Karpas-422 (cell line): ENCODE measurements around the gene NAA60. TPM values are rescaled to one million over a fixed set of nuclear protein-coding genes. Genes with fewer than 3 reads are reported as not detected.
A peak's percentile ranks its signal among the peaks of the same experiment; 100 is the strongest.

Source experiments
- DNase-seq: peaks from one replicate; pipeline ENCODE4 v3.0.0-alpha.2; 2015
- H2AFZ ChIP-seq: fragments of 200-600 bp; sonication (generic); 2 replicates; pipeline ENCODE4 v1.6.1; 2014; ENCODE audit warnings: antibody characterized with exemption, low read length, mixed read lengths
- H3K27ac ChIP-seq: fragments of 200-600 bp; sonication (generic); 2 replicates; pipeline ENCODE4 v1.5.1; 2014; ENCODE audit warnings: mild to moderate bottlenecking, low read length, moderate library complexity
- H3K27me3 ChIP-seq: fragments of 200-600 bp; sonication (generic); 2 replicates; pipeline ENCODE4 v1.6.1; 2014; ENCODE audit warnings: low read length, mixed read lengths
- H3K36me3 ChIP-seq: fragments of 200-600 bp; sonication (generic); 2 replicates; pipeline ENCODE4 v1.6.1; 2014; ENCODE audit warnings: low read length, mixed read lengths; ENCODE audit not compliant: insufficient read depth
- H3K4me1 ChIP-seq: fragments of 200-600 bp; sonication (generic); 2 replicates; pipeline ENCODE4 v1.6.1; 2014; ENCODE audit warnings: mild to moderate bottlenecking, low read length, mixed read lengths
- H3K4me2 ChIP-seq: fragments of 200-600 bp; sonication (generic); 2 replicates; pipeline ENCODE4 v1.6.1; 2014; ENCODE audit warnings: low read length, low read depth, mild to moderate bottlenecking; ENCODE audit not compliant: poor library complexity, severe bottlenecking
- H3K4me3 ChIP-seq: fragments of 200-600 bp; sonication (generic); 2 replicates; pipeline ENCODE4 v1.5.1; 2014; ENCODE audit warnings: mild to moderate bottlenecking, antibody characterized with exemption, low read length, mixed read lengths
- H3K79me2 ChIP-seq: fragments of 200-600 bp; sonication (generic); 2 replicates; pipeline ENCODE4 v1.6.1; 2014; ENCODE audit warnings: mild to moderate bottlenecking, low read length, mixed read lengths
- H3K9ac ChIP-seq: fragments of 200-600 bp; sonication (generic); 2 replicates; pipeline ENCODE4 v1.6.0; 2014; ENCODE audit warnings: low read length
- H3K9me2 ChIP-seq: fragments of 200-600 bp; sonication (generic), shearing (Covaris generic); replicated peaks from 2 replicates; pipeline ENCODE4 v1.6.0; 2014; ENCODE audit warnings: mild to moderate bottlenecking, low read length, moderate library complexity; ENCODE audit not compliant: insufficient read depth
- H3K9me3 ChIP-seq: fragments of 300-700, 200-600 bp; sonication (generic); 2 replicates; pipeline ENCODE4 v1.6.1; 2014; ENCODE audit warnings: low read length, mixed read lengths
- H4K20me1 ChIP-seq: fragments of 200-600 bp; sonication (generic); 2 replicates; pipeline ENCODE4 v1.6.1; 2014; ENCODE audit warnings: mild to moderate bottlenecking, antibody characterized with exemption, low read length, low read depth; ENCODE audit not compliant: insufficient read depth
- total RNA-seq: library from RNA; depleted of rRNA; stranded (reverse); fragments of >200 nt; shearing (Covaris generic); gene quantifications from 2 replicates; pipeline ENCODE4 v1.2.3, GENCODE V29; 2014; ENCODE audit warnings: low replicate concordance; rRNA removed

NAA60 gene
- total RNA-seq: 15.1 and 18.4 TPM in 2 replicates

GRCh38 chr16:3443108-3444031, at the start of gene NAA60, which contains the start of gene ZNF597:
NAA60 (plus strand) TSS chr16:3443680; CDS start chr16:3476228, 32,548 bp downstream.
ZNF597 (minus strand) TSS chr16:3443504; CDS start chr16:3443153, 351 bp downstream.
- Histone ChIP-seq H3K4me2 (peak within 1 kb of the TSS; percentile 55), H3K9ac (peak within 1 kb of the TSS; percentile 68), H3K4me1 (peaks cover 9% of the 10 kb centered on the region; the same call in 1 of the 2 replicates), H3K9me2 (no peaks in the 10 kb centered on the region), H3K27me3 (no peaks in the 10 kb centered on the region), H3K4me3 (peak within 1 kb of the TSS; percentile 68), H3K79me2 (peaks cover 27% of the 10 kb centered on the region), H3K9me3 (no peaks in the 10 kb centered on the region), H3K27ac (no peak within 1 kb of the TSS), H2AFZ (no peak within 1 kb of the TSS), H4K20me1 (no peaks in the 10 kb centered on the region), H3K36me3 (peaks cover 6% of the 10 kb centered on the region)
- peak; percentile 94 for DNase-seq

- H3K4me1 ChIP-seq: peaks cover 8% of the 10 kb centered on the region
- peak overlapping the region; percentile 79 for H3K4me2 ChIP-seq
- H3K79me2 ChIP-seq: peaks cover 78% of the 10 kb centered on the region
These were observed 43.1 kb upstream of the NAA60 start for GRCh38 chr16:3400446-3400778.

DNA sequence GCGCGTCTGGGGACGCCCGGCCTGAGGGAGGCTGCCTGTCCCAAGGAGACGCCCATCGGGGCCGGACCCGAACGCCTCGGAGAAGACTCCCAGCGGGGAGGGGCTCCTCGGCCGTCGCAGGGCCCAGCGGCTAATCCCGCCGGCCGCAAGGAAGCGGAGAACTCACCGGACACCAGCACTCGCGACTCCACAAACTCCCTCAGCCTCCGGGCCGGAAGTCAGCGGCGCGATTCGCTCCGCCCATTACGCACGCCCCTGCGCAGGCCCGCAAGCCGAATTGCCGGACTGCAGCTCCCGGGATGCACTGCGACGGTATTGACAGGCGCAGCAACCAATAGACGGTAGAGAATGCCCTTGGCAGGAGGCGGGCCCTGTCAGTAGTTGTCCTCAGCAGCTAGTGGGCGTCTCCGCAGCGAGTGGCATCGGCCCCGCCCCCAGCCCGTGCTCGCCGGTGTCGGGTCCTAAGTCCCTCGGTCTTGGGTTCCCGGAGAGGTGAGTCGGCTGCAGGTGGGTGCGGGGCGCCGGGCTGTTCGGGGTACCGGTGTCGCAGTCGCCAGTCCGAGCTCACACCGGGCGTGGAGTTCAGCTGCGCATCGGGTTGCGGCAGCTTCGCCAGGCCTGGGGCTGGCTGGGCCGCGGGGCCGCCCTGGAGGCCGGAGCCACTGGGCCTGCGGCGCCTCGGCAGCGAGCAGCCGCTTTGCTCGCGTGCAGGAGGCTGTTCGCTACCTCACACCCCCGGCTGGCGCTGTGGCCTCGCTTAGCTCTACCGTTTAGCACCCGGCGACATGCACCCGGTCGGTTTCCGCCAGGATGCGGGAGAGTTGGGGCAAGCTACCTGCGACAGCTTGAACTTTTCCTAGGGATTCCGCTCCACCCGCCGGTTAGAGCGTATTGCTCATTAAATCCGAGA, 42.4 kb upstream of the NAA60 start, which contains the start of the genes ZNF174 and ZSCAN32:
Gene ZNF174, plus strand, starts transcription at position 437 of the 910 bp plus-strand sequence. CDS start 790 bp downstream, outside the sequence.
Gene ZSCAN32, minus strand, starts transcription at position 226 of the 910 bp plus-strand sequence. CDS start 3,447 bp downstream, outside the sequence.
- peak; percentile 99 for DNase-seq
- H2AFZ ChIP-seq: peak within 1 kb of the TSS; percentile 4; the same call in 1 of the 2 replicates
- H3K27ac ChIP-seq: peak within 1 kb of the TSS; percentile 6
- peaks cover 8% of the 10 kb centered on the region for H3K4me1 ChIP-seq
- H3K4me2 ChIP-seq: peak within 1 kb of the TSS; percentile 79
- H3K27me3 ChIP-seq: no peaks in the 10 kb centered on the region
- peaks cover 63% of the 10 kb centered on the region for H3K36me3 ChIP-seq
- no peaks in the 10 kb centered on the region for H3K9me2 ChIP-seq
- H3K9ac ChIP-seq: peak within 1 kb of the TSS; percentile 77
- H3K79me2 ChIP-seq: peaks cover 72% of the 10 kb centered on the region
- peaks cover 36% of the 10 kb centered on the region for H3K9me3 ChIP-seq
- no peaks in the 10 kb centered on the region for H4K20me1 ChIP-seq
- H3K4me3 ChIP-seq: peak within 1 kb of the TSS; percentile 88

More at GRCh38 chr16:3400446-3400778, 43.1 kb upstream of the NAA60 start:
- Histone ChIP-seq H3K9me3 (peaks cover 33% of the 10 kb centered on the region), H3K36me3 (peaks cover 63% of the 10 kb centered on the region), H3K9me2 (no peaks in the 10 kb centered on the region), H3K9ac (peak overlapping the region; percentile 77), H3K27ac (no peak overlapping the region; the same call in 1 of the 2 replicates), H3K27me3 (no peaks in the 10 kb centered on the region), H3K4me3 (peak overlapping the region; percentile 88), H4K20me1 (no peaks in the 10 kb centered on the region), H2AFZ (no peak overlapping the region)
- DNase-seq: no peak

GRCh38 chr16:3401719-3402397, 41.6 kb upstream of the NAA60 start:
- Histone ChIP-seq H3K27me3 (no peaks in the 10 kb centered on the region), H3K4me3 (peak overlapping the region; percentile 88)

DNA sequence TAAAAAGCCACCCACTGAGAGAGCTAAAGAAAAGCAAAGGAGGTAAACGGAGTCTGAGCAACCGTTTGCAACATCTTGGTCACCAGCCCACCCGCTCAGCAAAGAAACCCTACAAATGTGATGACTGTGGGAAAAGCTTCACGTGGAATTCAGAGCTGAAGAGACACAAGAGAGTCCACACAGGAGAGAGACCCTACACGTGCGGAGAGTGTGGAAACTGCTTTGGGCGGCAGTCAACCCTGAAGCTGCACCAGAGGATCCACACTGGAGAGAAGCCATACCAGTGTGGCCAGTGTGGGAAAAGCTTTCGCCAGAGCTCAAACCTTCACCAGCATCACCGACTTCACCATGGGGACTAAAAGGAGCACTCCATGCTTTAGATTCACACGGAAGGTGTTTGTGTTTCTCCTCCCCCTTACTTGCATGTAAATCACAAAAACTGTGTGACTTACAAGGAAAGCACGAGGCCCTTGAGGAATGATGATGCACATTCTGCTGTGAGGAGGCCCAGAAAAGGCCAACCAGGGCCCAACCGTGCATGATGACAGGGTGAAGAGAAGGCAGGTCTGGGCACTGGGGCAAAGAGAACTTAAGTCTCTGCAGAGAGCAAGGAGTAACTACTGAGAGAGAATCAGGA, 34.8 kb upstream of the NAA60 start:
- peaks cover 51% of the 10 kb centered on the region for H3K9me3 ChIP-seq
- no peak overlapping the region for H2AFZ ChIP-seq
- H3K27me3 ChIP-seq: no peaks in the 10 kb centered on the region
- no peak overlapping the region for H3K4me3 ChIP-seq
- H3K9ac ChIP-seq: no peak overlapping the region
- no peaks in the 10 kb centered on the region for H4K20me1 ChIP-seq
- DNase-seq: no peak
- H3K27ac ChIP-seq: no peak overlapping the region
- H3K36me3 ChIP-seq: peaks cover 57% of the 10 kb centered on the region
- no peaks in the 10 kb centered on the region for H3K4me1 ChIP-seq
- H3K4me2 ChIP-seq: no peak overlapping the region
- H3K79me2 ChIP-seq: peaks cover 8% of the 10 kb centered on the region; the same call in 1 of the 2 replicates
- no peaks in the 10 kb centered on the region for H3K9me2 ChIP-seq

More at GRCh38 chr16:3401719-3402397, 41.6 kb upstream of the NAA60 start:
- Histone ChIP-seq H3K4me1 (peaks cover 8% of the 10 kb centered on the region), H3K79me2 (peaks cover 63% of the 10 kb centered on the region), H3K9me2 (no peaks in the 10 kb centered on the region), H3K36me3 (peaks cover 63% of the 10 kb centered on the region), H3K4me2 (peak overlapping the region; percentile 69), H2AFZ (0 out of 2 replicates have a peak overlapping the region, but pooled peaks have one; percentile 4), H3K9ac (peak overlapping the region; percentile 73), H4K20me1 (no peaks in the 10 kb centered on the region), H3K27ac (peak overlapping the region; percentile 6), H3K9me3 (peaks cover 41% of the 10 kb centered on the region)
- DNase-seq: peak; percentile 63

DNA sequence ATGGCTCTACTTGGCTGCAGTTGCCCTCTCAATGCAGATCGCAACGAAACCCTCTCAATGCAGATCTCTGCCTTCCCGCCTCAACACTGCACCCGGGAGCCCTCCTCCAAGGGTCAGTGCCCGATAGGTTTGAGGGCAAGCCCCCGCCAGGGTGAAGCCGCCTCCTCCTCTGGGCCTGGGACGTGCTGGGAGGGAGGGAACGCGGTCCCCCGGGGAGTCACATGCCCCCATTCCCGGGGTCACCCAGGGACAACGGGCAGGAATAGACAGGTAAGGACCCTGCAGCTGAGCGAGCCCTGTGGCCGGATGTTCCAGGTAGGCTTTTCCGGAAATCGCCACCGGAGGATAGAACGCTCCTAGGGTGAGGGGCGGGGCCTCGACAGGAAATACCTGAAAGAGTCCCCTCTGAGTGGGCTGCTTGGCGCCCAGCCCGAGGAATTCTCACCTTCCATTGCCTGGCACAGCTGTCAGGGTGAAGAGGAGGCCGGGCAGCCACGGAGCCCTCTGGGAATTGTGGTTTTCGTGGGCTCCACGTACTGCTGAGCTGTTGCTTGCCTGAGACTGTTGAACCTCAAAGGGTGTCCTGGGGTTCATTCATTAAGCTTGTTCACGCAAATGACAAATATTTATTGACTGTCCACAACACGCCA, 29.6 kb upstream of the NAA60 start:
- no peak for DNase-seq
- H3K79me2 ChIP-seq: no peaks in the 10 kb centered on the region
- no peaks in the 10 kb centered on the region for H4K20me1 ChIP-seq
- no peaks in the 10 kb centered on the region for H3K4me1 ChIP-seq
- H3K27ac ChIP-seq: no peak overlapping the region
- H3K9ac ChIP-seq: no peak overlapping the region
- H3K9me3 ChIP-seq: peaks cover 11% of the 10 kb centered on the region
- H3K4me3 ChIP-seq: no peak overlapping the region
- H2AFZ ChIP-seq: no peak overlapping the region
- H3K36me3 ChIP-seq: peaks cover 7% of the 10 kb centered on the region; the same call in 1 of the 2 replicates
- H3K27me3 ChIP-seq: no peaks in the 10 kb centered on the region
- H3K9me2 ChIP-seq: no peaks in the 10 kb centered on the region
- no peak overlapping the region for H3K4me2 ChIP-seq

- Histone ChIP-seq H3K4me2 (no peak overlapping the region), H3K4me3 (no peak overlapping the region), H3K27ac (no peak overlapping the region), H3K9me3 (no peaks in the 10 kb centered on the region), H3K79me2 (no peaks in the 10 kb centered on the region), H3K9ac (no peak overlapping the region), H4K20me1 (no peaks in the 10 kb centered on the region), H3K4me1 (no peaks in the 10 kb centered on the region; the same call in 1 of the 2 replicates), H3K9me2 (no peaks in the 10 kb centered on the region), H3K36me3 (no peaks in the 10 kb centered on the region), H2AFZ (no peak overlapping the region), H3K27me3 (no peaks in the 10 kb centered on the region)
- DNase-seq: no peak
These were observed 11.7 kb upstream of the NAA60 start for GRCh38 chr16:3431779-3432219.
